ENCODE results near the gene GRB7.
"Not testable (repeated sequence)": the region's sequence is repeated elsewhere in the genome, so short reads cannot be mapped to it uniquely, and the experiment has no call there.

Gene GRB7

GRCh38 chr17:39709998-39710964 lies 27.5 kb upstream of the GRB7 start:
- peaks cover 88% of the 10 kb centered on the region for H3K36me3 ChIP-seq (ENCODE audit: insufficient read depth, low read depth, low read length)
- no peak overlapping the region for H3K4me3 ChIP-seq (ENCODE audit: low read length)
- H3K9ac ChIP-seq (ENCODE audit: low read depth, low read length) = no peak overlapping the region
- H3K27me3 ChIP-seq (ENCODE audit: insufficient read depth, low read length) = no peaks in the 10 kb centered on the region
- no peak overlapping the region for H3K27ac ChIP-seq (ENCODE audit: low read length)
- peaks cover 4% of the 10 kb centered on the region; the same call in 1 of the 2 replicates for H3K4me1 ChIP-seq (ENCODE audit: insufficient read depth, low read length)
- no peaks in the 10 kb centered on the region for H3K9me3 ChIP-seq (ENCODE audit: insufficient read depth, low read depth, low read length)

- H3K36me3 ChIP-seq (ENCODE audit: insufficient read depth, low read depth, low read length) = peaks cover 96% of the 10 kb centered on the region
- H3K27ac ChIP-seq (ENCODE audit: low read length); H3K4me3 ChIP-seq (ENCODE audit: low read length): not testable (repeated sequence)
Observed at GRCh38 chr17:39711071-39711470, 26.7 kb upstream of the GRB7 start.

GRCh38 chr17:39711851-39712250 lies 25.9 kb upstream of the GRB7 start:
- Histone ChIP-seq H3K36me3 (ENCODE audit: insufficient read depth, low read depth, low read length) (peaks cover 100% of the 10 kb centered on the region), H3K4me1 (ENCODE audit: insufficient read depth, low read length) (no peaks in the 10 kb centered on the region), H3K4me3 (ENCODE audit: low read length) (no peak overlapping the region)

More at GRCh38 chr17:39711071-39711470, 26.7 kb upstream of the GRB7 start:
- H3K9me3 ChIP-seq (ENCODE audit: insufficient read depth, low read depth, low read length); H3K9ac ChIP-seq (ENCODE audit: low read depth, low read length); H3K27me3 ChIP-seq (ENCODE audit: insufficient read depth, low read length); H3K4me1 ChIP-seq (ENCODE audit: insufficient read depth, low read length): not testable (repeated sequence)

GRCh38 chr17:39714234-39714633 lies 23.5 kb upstream of the GRB7 start:
- Histone ChIP-seq H3K9ac (ENCODE audit: low read depth, low read length) (no peak overlapping the region), H3K27me3 (ENCODE audit: insufficient read depth, low read length) (no peaks in the 10 kb centered on the region), H3K27ac (ENCODE audit: low read length) (no peak overlapping the region), H3K9me3 (ENCODE audit: insufficient read depth, low read depth, low read length) (no peaks in the 10 kb centered on the region), H3K36me3 (ENCODE audit: insufficient read depth, low read depth, low read length) (peaks cover 100% of the 10 kb centered on the region), H3K4me3 (ENCODE audit: low read length) (no peak overlapping the region), H3K4me1 (ENCODE audit: insufficient read depth, low read length) (no peaks in the 10 kb centered on the region)

More at GRCh38 chr17:39711851-39712250, 25.9 kb upstream of the GRB7 start:
- H3K27ac ChIP-seq (ENCODE audit: low read length) = no peak overlapping the region
- H3K9me3 ChIP-seq (ENCODE audit: insufficient read depth, low read depth, low read length) = no peaks in the 10 kb centered on the region
- H3K9ac ChIP-seq (ENCODE audit: low read depth, low read length) = no peak overlapping the region
- H3K27me3 ChIP-seq (ENCODE audit: insufficient read depth, low read length) = no peaks in the 10 kb centered on the region

- Histone ChIP-seq H3K9me3 (ENCODE audit: insufficient read depth, low read depth, low read length) (no peaks in the 10 kb centered on the region), H3K4me3 (ENCODE audit: low read length) (no peak overlapping the region), H3K27ac (ENCODE audit: low read length) (no peak overlapping the region), H3K36me3 (ENCODE audit: insufficient read depth, low read depth, low read length) (peaks cover 100% of the 10 kb centered on the region), H3K4me1 (ENCODE audit: insufficient read depth, low read length) (no peaks in the 10 kb centered on the region), H3K9ac (ENCODE audit: low read depth, low read length) (no peak overlapping the region), H3K27me3 (ENCODE audit: insufficient read depth, low read length) (no peaks in the 10 kb centered on the region)
Observed at GRCh38 chr17:39715375-39716072, 22.2 kb upstream of the GRB7 start.

- no peak overlapping the region for H3K27ac ChIP-seq (ENCODE audit: low read length)
- H3K4me1 ChIP-seq (ENCODE audit: insufficient read depth, low read length) = no peaks in the 10 kb centered on the region
- H3K27me3 ChIP-seq (ENCODE audit: insufficient read depth, low read length) = no peaks in the 10 kb centered on the region
- H3K4me3 ChIP-seq (ENCODE audit: low read length) = no peak overlapping the region
- no peak overlapping the region for H3K9ac ChIP-seq (ENCODE audit: low read depth, low read length)
- peaks cover 99% of the 10 kb centered on the region for H3K36me3 ChIP-seq (ENCODE audit: insufficient read depth, low read depth, low read length)
- no peaks in the 10 kb centered on the region for H3K9me3 ChIP-seq (ENCODE audit: insufficient read depth, low read depth, low read length)
Observed at GRCh38 chr17:39716073-39716818, 21.5 kb upstream of the GRB7 start.

GRCh38 chr17:39716879-39717536 lies 20.7 kb upstream of the GRB7 start:
- Histone ChIP-seq H3K9ac (ENCODE audit: low read depth, low read length) (no peak overlapping the region), H3K27me3 (ENCODE audit: insufficient read depth, low read length) (no peaks in the 10 kb centered on the region), H3K4me3 (ENCODE audit: low read length) (no peak overlapping the region), H3K27ac (ENCODE audit: low read length) (no peak overlapping the region), H3K36me3 (ENCODE audit: insufficient read depth, low read depth, low read length) (peaks cover 98% of the 10 kb centered on the region), H3K9me3 (ENCODE audit: insufficient read depth, low read depth, low read length) (no peaks in the 10 kb centered on the region), H3K4me1 (ENCODE audit: insufficient read depth, low read length) (no peaks in the 10 kb centered on the region)

- Histone ChIP-seq H3K27ac (ENCODE audit: low read length) (no peak overlapping the region), H3K9ac (ENCODE audit: low read depth, low read length) (no peak overlapping the region), H3K27me3 (ENCODE audit: insufficient read depth, low read length) (no peaks in the 10 kb centered on the region), H3K9me3 (ENCODE audit: insufficient read depth, low read depth, low read length) (no peaks in the 10 kb centered on the region), H3K4me1 (ENCODE audit: insufficient read depth, low read length) (no peaks in the 10 kb centered on the region), H3K36me3 (ENCODE audit: insufficient read depth, low read depth, low read length) (peaks cover 98% of the 10 kb centered on the region), H3K4me3 (ENCODE audit: low read length) (no peak overlapping the region)
Observed at GRCh38 chr17:39717660-39718059, 20.1 kb upstream of the GRB7 start.

- H3K36me3 ChIP-seq (ENCODE audit: insufficient read depth, low read depth, low read length) = peaks cover 97% of the 10 kb centered on the region
- no peaks in the 10 kb centered on the region for H3K9me3 ChIP-seq (ENCODE audit: insufficient read depth, low read depth, low read length)
- H3K9ac ChIP-seq (ENCODE audit: low read depth, low read length) = no peak overlapping the region
- H3K4me1 ChIP-seq (ENCODE audit: insufficient read depth, low read length) = peaks cover 3% of the 10 kb centered on the region; the same call in 1 of the 2 replicates
- H3K27ac ChIP-seq (ENCODE audit: low read length) = no peak overlapping the region
- H3K4me3 ChIP-seq (ENCODE audit: low read length) = no peak overlapping the region
- no peaks in the 10 kb centered on the region for H3K27me3 ChIP-seq (ENCODE audit: insufficient read depth, low read length)
Observed at GRCh38 chr17:39719563-39720355, 18.0 kb upstream of the GRB7 start.

- Histone ChIP-seq H3K27ac (ENCODE audit: low read length) (no peak overlapping the region), H3K27me3 (ENCODE audit: insufficient read depth, low read length) (no peaks in the 10 kb centered on the region), H3K4me3 (ENCODE audit: low read length) (no peak overlapping the region), H3K4me1 (ENCODE audit: insufficient read depth, low read length) (peaks cover 3% of the 10 kb centered on the region; the same call in 1 of the 2 replicates), H3K36me3 (ENCODE audit: insufficient read depth, low read depth, low read length) (peaks cover 97% of the 10 kb centered on the region), H3K9ac (ENCODE audit: low read depth, low read length) (no peak overlapping the region), H3K9me3 (ENCODE audit: insufficient read depth, low read depth, low read length) (no peaks in the 10 kb centered on the region)
Observed at GRCh38 chr17:39722104-39722503, 15.6 kb upstream of the GRB7 start.

Measured in iPS-20b (cell line).